GM12878 (cell line): ENCODE measurements around the gene CACNA1G. TPM values are rescaled to one million over a fixed set of nuclear protein-coding genes. Genes with fewer than 3 reads are reported as not detected.

Experiments used
- ATAC-seq: fragments of 200-7000 bp; cut with Tn5 transposase; 3 replicates; pipeline ENCODE4 v1.9.1; 2020; ENCODE audit warnings: mild to moderate bottlenecking, moderate library complexity
- BruUV-seq: library from RNA; stranded (reverse); fragments of 400-500 nt; replicated peaks from 2 replicates; lab custom pipeline; 2021; lab: Mats Ljungman, UMichigan
- CTCF ChIA-PET: fragments of 300-600 bp; sonication (Branson Sonifier 250); formaldehyde crosslinking; extraction: SDS; loops from one replicate; lab custom pipeline; 2021; ENCODE audit warnings: inconsistent platforms; lab: Yijun Ruan, JAX
- POLR2A ChIA-PET: fragments of 350-600 bp; formaldehyde crosslinking; extraction: SDS; loops from one replicate; lab custom pipeline; 2021; ENCODE audit warnings: inconsistent platforms; lab: Charles Lee
- RAD21 ChIA-PET: fragments of 300-600 bp; sonication (Branson Sonifier 250); formaldehyde crosslinking; loops from one replicate; lab custom pipeline; 2023; ENCODE audit warnings: antibody characterized with exemption; ENCODE audit not compliant: unreplicated experiment; lab: Charles Lee
- SMC1A ChIA-PET: fragments of 300-600 bp; sonication (Branson Sonifier 250); formaldehyde crosslinking; loops from one replicate; lab custom pipeline; 2023; ENCODE audit not compliant: unreplicated experiment, uncharacterized antibody; lab: Charles Lee
- DNase-seq: peaks from one replicate; pipeline ENCODE4 v3.0.0-alpha.2; 2011; ENCODE audit warnings: low read depth, low spot score
- FAIRE-seq: peaks from 3 replicates; lab custom pipeline; 2011; peaks lifted over from hg19 to GRCh38; lab: Jason Lieb, UNC
- H2AFZ ChIP-seq: 2 replicates; pipeline ENCODE4 v1.6.0; 2011; ENCODE audit warnings: low read depth, low read length, control low read depth; ENCODE audit not compliant: control insufficient read depth
- H3K27ac ChIP-seq: 2 replicates; pipeline ENCODE4 v1.5.1; 2011; ENCODE audit warnings: control low read depth; ENCODE audit not compliant: control insufficient read depth, insufficient read depth
- H3K27me3 ChIP-seq, 2 experiments: replicated peaks in 1 of 2; 2 replicates each; pipeline versions ENCODE4 v1.6.0 to v1.6.1; 2011; ENCODE audit warnings: low read length in 1 of 2; ENCODE audit not compliant: control insufficient read depth in 2 of 2, insufficient read depth in 2 of 2
- H3K36me3 ChIP-seq, 2 experiments: 2 replicates each; pipeline ENCODE4 v1.5.1; 2011; ENCODE audit warnings: low read length in 1 of 2; ENCODE audit not compliant: control insufficient read depth in 2 of 2, insufficient read depth in 2 of 2
- H3K4me1 ChIP-seq: 2 replicates; pipeline ENCODE4 v1.6.1; 2011; ENCODE audit warnings: mild to moderate bottlenecking, low read length, moderate library complexity, mixed read lengths; ENCODE audit not compliant: control insufficient read depth, insufficient read depth
- H3K4me2 ChIP-seq: 2 replicates; pipeline ENCODE4 v1.6.0; 2011; ENCODE audit warnings: control low read depth; ENCODE audit not compliant: control insufficient read depth, insufficient read depth
- H3K4me3 ChIP-seq: fragments of 200-600 bp; sonication (generic); 2 replicates; pipeline ENCODE4 v1.5.1; 2016
- H3K79me2 ChIP-seq: 2 replicates; pipeline ENCODE4 v1.6.0; 2011; ENCODE audit warnings: low read length; ENCODE audit not compliant: control insufficient read depth, insufficient read depth
- H3K9ac ChIP-seq: 2 replicates; pipeline ENCODE4 v1.8.0; 2011; ENCODE audit warnings: low read length, control low read depth, mixed read lengths; ENCODE audit not compliant: control insufficient read depth, insufficient read depth
- H3K9me3 ChIP-seq: replicated peaks from 3 replicates; pipeline ENCODE4 v1.5.1; 2011; ENCODE audit warnings: mild to moderate bottlenecking, low read length; ENCODE audit not compliant: control insufficient read depth, insufficient read depth
- H4K20me1 ChIP-seq: 2 replicates; pipeline ENCODE4 v1.6.0; 2011; ENCODE audit not compliant: control insufficient read depth, insufficient read depth
- EZH2 ChIP-seq: IDR thresholded peaks from 2 replicates; pipeline ENCODE4 v1.6.1; 2012; ENCODE audit warnings: low read depth, mild to moderate bottlenecking, control low read depth, inconsistent platforms, low read length, borderline replicate concordance; ENCODE audit not compliant: control insufficient read depth
- IRF5 ChIP-seq: fragments of 450-650 bp; IDR thresholded peaks from 2 replicates; pipeline ENCODE4 v1.6.1; 2017; ENCODE audit warnings: borderline replicate concordance
- JUNB ChIP-seq: IDR thresholded peaks from 2 replicates; pipeline ENCODE4 v1.6.1; 2016; ENCODE audit warnings: antibody characterized with exemption, mild to moderate bottlenecking
- JUND ChIP-seq: IDR thresholded peaks from 2 replicates; pipeline ENCODE4 v1.6.1; 2012; ENCODE audit warnings: low read depth, mild to moderate bottlenecking, low read length, improper control_type of control experiment, moderate library complexity
- MEF2A ChIP-seq: IDR thresholded peaks from 2 replicates; pipeline ENCODE4 v1.6.1; 2011; ENCODE audit warnings: low read depth, mild to moderate bottlenecking, low read length, moderate library complexity; ENCODE audit not compliant: insufficient read depth
- MYC ChIP-seq: IDR thresholded peaks from 2 replicates; pipeline ENCODE4 v1.6.1; 2011; ENCODE audit warnings: mild to moderate bottlenecking, low read length, moderate library complexity, inconsistent platforms; ENCODE audit not compliant: insufficient read depth, insufficient replicate concordance, insufficient read length, severe bottlenecking
- PKNOX1 ChIP-seq: fragments of 450-650 bp; IDR thresholded peaks from 2 replicates; pipeline ENCODE4 v1.6.1; 2016; ENCODE audit warnings: mild to moderate bottlenecking
- POU2F2 ChIP-seq: IDR thresholded peaks from 3 replicates; pipeline ENCODE4 v1.6.1; 2011; ENCODE audit warnings: low read depth, mild to moderate bottlenecking, low read length, borderline replicate concordance
- STAT3 ChIP-seq: IDR thresholded peaks from 2 replicates; pipeline ENCODE4 v1.6.1; 2011; ENCODE audit warnings: low read depth, low read length, improper control_type of control experiment
- SUPT20H ChIP-seq: IDR thresholded peaks from 2 replicates; pipeline ENCODE4 v1.6.1; 2011; ENCODE audit warnings: low read depth, mild to moderate bottlenecking, low read length, moderate library complexity, borderline replicate concordance; ENCODE audit not compliant: control insufficient read depth
- USF2 ChIP-seq: IDR thresholded peaks from 2 replicates; pipeline ENCODE4 v1.6.1; 2011; ENCODE audit warnings: low read depth, low read length, improper control_type of control experiment, borderline replicate concordance
- ZBTB40 ChIP-seq: fragments of 450-650 bp; IDR thresholded peaks from 2 replicates; pipeline ENCODE4 v1.6.1; 2016; ENCODE audit warnings: mild to moderate bottlenecking, moderate library complexity, borderline replicate concordance
- WGBS: methylation state at CpG from one replicate; pipeline ENCODE4 v1.1.6; 2016; ENCODE audit warnings: low lambda C conversion rate; ENCODE audit not compliant: insufficient replicate concordance, insufficient coverage; ENCODE audit errors: missing lambda C conversion rate; 5-methylcytosine and 5-hydroxymethylcytosine counted together
- in situ Hi-C: fragments of 300-500 bp; cut with MboI; formaldehyde crosslinking; loops from 9 replicates; pipeline ENCODE4 v1.14.3; 2018; ENCODE audit warnings: mixed read lengths
- intact Hi-C: fragments of 100-400 bp; cut with micrococcal nuclease; formaldehyde crosslinking; loops from one replicate; pipeline ENCODE4 v1.14.2; 2022; ENCODE audit not compliant: unreplicated experiment
- polyA plus RNA-seq, 11 experiments: library from polyadenylated mRNA; depleted of rRNA in 4 of 11; unstranded in 6 of 11; stranded (reverse) in 5 of 11; fragments of >200 nt; fragmentation: Nextera tagmentation in 4 of 11; fragmentation: Illumina TruSeq in 1 of 11; extraction: Ambion mirVana in 4 of 11; extraction: Trizol in 1 of 11; gene quantifications; 1 replicate in 1 of 11; 2 replicates in 10 of 11; pipeline versions ENCODE4 v1.2.1 to v1.2.3, GENCODE V29; 2011 to 2016; ENCODE audit warnings: inconsistent platforms in 2 of 11, missing spikeins in 2 of 11, low read depth in 1 of 11
- total RNA-seq, 4 experiments: library from RNA; depleted of rRNA in 3 of 4; stranded (reverse); fragments of >200 nt in 3 of 4; fragmentation: Illumina TruSeq in 1 of 4; extraction: Trizol in 1 of 4; gene quantifications; 2 replicates each; pipeline versions ENCODE4 v1.2.1 to v1.2.3, GENCODE V29; 2013 to 2021

Gene CACNA1G
- total and polyA plus RNA-seq, 10 of the 15 experiments (the other 5 are each of a cell fraction or from before 2014, with no cell fraction given), result 0.03 to 0.15 TPM; not detected in 8

GRCh38 chr17:50532452-50533024 is 28.0 kb upstream of the CACNA1G start, which contains the start of gene EPN3:
EPN3 (plus strand) TSS chr17:50532735; CDS start chr17:50536557, 3,822 bp downstream.
- ChIA-PET SMC1A (interaction anchor here (1.6 kb wide), 1 partner anchor 48 kb away, joined by 6 read pairs; no protein-coding TSS in a partner anchor), RAD21 (no interaction called here), CTCF (no interaction called here), POLR2A (no interaction called here)
- in situ Hi-C loops (no loop called here), intact Hi-C loops (no loop called here)
- Histone ChIP-seq H4K20me1 (no peaks in the 10 kb centered on the region), H3K9me3 (no peaks in the 10 kb centered on the region), H3K4me2 (no peak within 1 kb of the TSS), H3K79me2 (no peaks in the 10 kb centered on the region), H2AFZ (no peak within 1 kb of the TSS), H3K27me3 (peaks cover 16 to 19% of the 10 kb centered on the region in 2 experiments), H3K4me1 (no peaks in the 10 kb centered on the region), H3K9ac (no peak within 1 kb of the TSS), H3K27ac (no peak within 1 kb of the TSS), H3K4me3 (no peak within 1 kb of the TSS), H3K36me3 (no peaks in the 10 kb centered on the region)
- ATAC-seq (peak; percentile 44; the same call in 2 of the 3 replicates), DNase-seq (no peak), FAIRE-seq (no peak)
- WGBS, result 4% methylated on average over 21 of the region's 21 CpGs
- TF ChIP-seq PKNOX1 (no peak), ZBTB40 (no peak), JUND (no peak), EZH2 (no peak), USF2 (no peak), STAT3 (no peak), SUPT20H (no peak), POU2F2 (no peak), MYC (no peak), IRF5 (no peak), JUNB (no peak), MEF2A (no peak)
- no TSS peak for BruUV-seq
